Measurements from ENCODE around the gene YRDC. TPM values are rescaled to one million over a fixed set of nuclear protein-coding genes. Genes with fewer than 3 reads are reported as not detected.

The YRDC gene
- total and polyA plus RNA-seq, 2 experiments from 2014 or later: 18.4 to 46.0 TPM

GRCh38 chr1:37831109-37831508 lies 23.1 kb upstream of the YRDC start:
- no peaks in the 10 kb centered on the region for H3K9me3 Mint-ChIP-seq
- no peaks in the 10 kb centered on the region for H3K27me3 Mint-ChIP-seq (ENCODE audit: insufficient read depth, low read depth, poor library complexity)
- H3F3A ChIP-seq (replicated peaks; ENCODE audit: low read depth): no peaks in the 10 kb centered on the region
- ATAC-seq: no peak
- H3K4me1 ChIP-seq (ENCODE audit: insufficient read depth): no peaks in the 10 kb centered on the region
- H4K20me1 ChIP-seq (replicated peaks; ENCODE audit: insufficient read depth): no peaks in the 10 kb centered on the region
- peaks cover 33% of the 10 kb centered on the region for H3K36me3 ChIP-seq (ENCODE audit: insufficient read depth)
- H3K36me3 Mint-ChIP-seq (ENCODE audit: low read depth): peaks cover 43% of the 10 kb centered on the region
- no peaks in the 10 kb centered on the region for H3K4me1 Mint-ChIP-seq
- no peaks in the 10 kb centered on the region for H3K79me2 ChIP-seq (replicated peaks; ENCODE audit: insufficient read depth)
- DNase-seq (ENCODE audit: low spot score): no peak
- H3K9me2 ChIP-seq (ENCODE audit: insufficient read depth): no peaks in the 10 kb centered on the region
- H3K4me2 ChIP-seq: no peak overlapping the region
- H3K27me3 ChIP-seq (ENCODE audit: insufficient read depth): no peaks in the 10 kb centered on the region
- H3K4me3 Mint-ChIP-seq: no peak overlapping the region
- H3K4me3 ChIP-seq: no peak overlapping the region
- no peak overlapping the region for H2AFZ ChIP-seq
- no peak overlapping the region for H3K27ac Mint-ChIP-seq
- TF ChIP-seq CTCF (conservative IDR thresholded peaks at IDR 0.05; ENCODE audit: low read depth in 2 of 2) (no peak), ZNF462 (CRISPR knock-in tag; IDR thresholded peaks at IDR 0.05) (no peak), ZNF114 (CRISPR knock-in tag; IDR thresholded peaks at IDR 0.05) (no peak), ZNF331 (CRISPR knock-in tag; IDR thresholded peaks at IDR 0.05; ENCODE audit: low read depth) (no peak), STAT1 (IDR thresholded peaks at IDR 0.05; ENCODE audit: unreplicated experiment) (no peak), NANOG (IDR thresholded peaks at IDR 0.05; ENCODE audit: borderline replicate concordance) (no peak), EZH2phosphoT487 (IDR thresholded peaks at IDR 0.05; ENCODE audit: unreplicated experiment) (no peak), JUNB (IDR thresholded peaks at IDR 0.05; ENCODE audit: unreplicated experiment) (no peak), CREB1 (CRISPR knock-in tag; IDR thresholded peaks at IDR 0.05; ENCODE audit: low read depth) (no peak), ETS1 (IDR thresholded peaks at IDR 0.05) (no peak), POLR2AphosphoS5 (IDR thresholded peaks at IDR 0.05; ENCODE audit: low read depth) (no peak), EZH2 (IDR thresholded peaks at IDR 0.05; ENCODE audit: low read depth, unreplicated experiment) (no peak)
- TF ChIP-seq, protein P1, sequence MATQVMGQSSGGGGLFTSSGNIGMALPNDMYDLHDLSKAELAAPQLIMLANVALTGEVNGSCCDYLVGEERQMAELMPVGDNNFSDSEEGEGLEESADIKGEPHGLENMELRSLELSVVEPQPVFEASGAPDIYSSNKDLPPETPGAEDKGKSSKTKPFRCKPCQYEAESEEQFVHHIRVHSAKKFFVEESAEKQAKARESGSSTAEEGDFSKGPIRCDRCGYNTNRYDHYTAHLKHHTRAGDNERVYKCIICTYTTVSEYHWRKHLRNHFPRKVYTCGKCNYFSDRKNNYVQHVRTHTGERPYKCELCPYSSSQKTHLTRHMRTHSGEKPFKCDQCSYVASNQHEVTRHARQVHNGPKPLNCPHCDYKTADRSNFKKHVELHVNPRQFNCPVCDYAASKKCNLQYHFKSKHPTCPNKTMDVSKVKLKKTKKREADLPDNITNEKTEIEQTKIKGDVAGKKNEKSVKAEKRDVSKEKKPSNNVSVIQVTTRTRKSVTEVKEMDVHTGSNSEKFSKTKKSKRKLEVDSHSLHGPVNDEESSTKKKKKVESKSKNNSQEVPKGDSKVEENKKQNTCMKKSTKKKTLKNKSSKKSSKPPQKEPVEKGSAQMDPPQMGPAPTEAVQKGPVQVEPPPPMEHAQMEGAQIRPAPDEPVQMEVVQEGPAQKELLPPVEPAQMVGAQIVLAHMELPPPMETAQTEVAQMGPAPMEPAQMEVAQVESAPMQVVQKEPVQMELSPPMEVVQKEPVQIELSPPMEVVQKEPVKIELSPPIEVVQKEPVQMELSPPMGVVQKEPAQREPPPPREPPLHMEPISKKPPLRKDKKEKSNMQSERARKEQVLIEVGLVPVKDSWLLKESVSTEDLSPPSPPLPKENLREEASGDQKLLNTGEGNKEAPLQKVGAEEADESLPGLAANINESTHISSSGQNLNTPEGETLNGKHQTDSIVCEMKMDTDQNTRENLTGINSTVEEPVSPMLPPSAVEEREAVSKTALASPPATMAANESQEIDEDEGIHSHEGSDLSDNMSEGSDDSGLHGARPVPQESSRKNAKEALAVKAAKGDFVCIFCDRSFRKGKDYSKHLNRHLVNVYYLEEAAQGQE (IDR thresholded peaks at IDR 0.05; ENCODE audit: unreplicated experiment): no peak
- no peak overlapping the region for H3K27ac ChIP-seq (ENCODE audit: low read depth)
